IMR-90 (cell line): ENCODE measurements around the gene CBX8. TPM values are rescaled to one million over a fixed set of nuclear protein-coding genes. Genes with fewer than 3 reads are reported as not detected.

Experiments
- RFX5 ChIP-seq: IDR thresholded peaks from 2 replicates; pipeline ENCODE4 v1.8.0; 2012; ENCODE audit warnings: low read depth, mild to moderate bottlenecking, low read length, moderate library complexity
- USF2 ChIP-seq: fragments of 150-350 bp; IDR thresholded peaks from 2 replicates; pipeline ENCODE4 v1.6.1; 2017; ENCODE audit warnings: mild to moderate bottlenecking, antibody characterized with exemption, low read length, low read depth
- polyA plus RNA-seq, 3 experiments: library from polyadenylated mRNA; depleted of rRNA; stranded (reverse); fragments of >200 nt; gene quantifications; 2 replicates each; pipeline ENCODE4 v1.2.3, GENCODE V29; 2012; ENCODE audit warnings: low replicate concordance in 1 of 3
- total RNA-seq: library from RNA; depleted of rRNA; stranded (reverse); fragments of >200 nt; gene quantifications from 2 replicates; pipeline ENCODE4 v1.2.3, GENCODE V29; 2012

The CBX8 gene
- total and polyA plus RNA-seq, 2 of the 4 experiments (the other 2 are of a cell fraction), result 3.2 to 5.4 TPM

GRCh38 chr17:79836972-79837887 lies 40.4 kb upstream of the CBX8 start (continued):
- no peak for TF ChIP-seq RFX5
- TF ChIP-seq USF2, result no peak
